SK-N-MC (cell line): Measurements from ENCODE around the gene C16orf90.

Experiments used
- EZH2 ChIP-seq: fragments of 200-600 bp; sonication (generic); IDR thresholded peaks from one replicate; pipeline ENCODE4 v1.6.1; 2017; ENCODE audit warnings: antibody characterized with exemption
- POLR2AphosphoS5 ChIP-seq: IDR thresholded peaks from 2 replicates; pipeline ENCODE4 v1.6.1; 2012; ENCODE audit warnings: mild to moderate bottlenecking, low read depth, low read length, borderline replicate concordance

GRCh38 chr16:3460121-3460520 is 35.2 kb downstream of the C16orf90 start:
- TF ChIP-seq EZH2 (no peak), POLR2AphosphoS5 (no peak)
